HT1080 (cell line): ENCODE data around the gene GAB3. TPM values are rescaled to one million over a fixed set of nuclear protein-coding genes. Genes with fewer than 3 reads are reported as not detected.

ENCODE experiments used
- DNase-seq: peaks from one replicate; pipeline ENCODE4 v3.0.0-alpha.2; 2015; ENCODE audit warnings: low read depth
- polyA plus RNA-seq, 2 experiments: library from polyadenylated mRNA; depleted of rRNA; stranded (reverse); fragments of >200 nt; gene quantifications; 2 replicates each; pipeline ENCODE4 v1.2.3, GENCODE V29; 2015
- total RNA-seq: library from RNA; depleted of rRNA; stranded (reverse); fragments of >200 nt; shearing (Covaris generic); gene quantifications from 2 replicates; pipeline ENCODE4 v1.2.3, GENCODE V29; 2014; rRNA removed

The GAB3 gene, protein sequence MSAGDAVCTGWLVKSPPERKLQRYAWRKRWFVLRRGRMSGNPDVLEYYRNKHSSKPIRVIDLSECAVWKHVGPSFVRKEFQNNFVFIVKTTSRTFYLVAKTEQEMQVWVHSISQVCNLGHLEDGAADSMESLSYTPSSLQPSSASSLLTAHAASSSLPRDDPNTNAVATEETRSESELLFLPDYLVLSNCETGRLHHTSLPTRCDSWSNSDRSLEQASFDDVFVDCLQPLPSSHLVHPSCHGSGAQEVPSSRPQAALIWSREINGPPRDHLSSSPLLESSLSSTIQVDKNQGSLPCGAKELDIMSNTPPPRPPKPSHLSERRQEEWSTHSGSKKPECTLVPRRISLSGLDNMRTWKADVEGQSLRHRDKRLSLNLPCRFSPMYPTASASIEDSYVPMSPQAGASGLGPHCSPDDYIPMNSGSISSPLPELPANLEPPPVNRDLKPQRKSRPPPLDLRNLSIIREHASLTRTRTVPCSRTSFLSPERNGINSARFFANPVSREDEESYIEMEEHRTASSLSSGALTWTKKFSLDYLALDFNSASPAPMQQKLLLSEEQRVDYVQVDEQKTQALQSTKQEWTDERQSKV
- 6.9 and 17.5 TPM in 2 replicates for total RNA-seq
- 5.1 and 14.1 TPM in 2 replicates for polyA plus RNA-seq (2015; cell fraction: cytosol; rRNA removed)
- 4.7 and 6.3 TPM in 2 replicates for polyA plus RNA-seq (2015; cell fraction: nucleus; rRNA removed)

DNA sequence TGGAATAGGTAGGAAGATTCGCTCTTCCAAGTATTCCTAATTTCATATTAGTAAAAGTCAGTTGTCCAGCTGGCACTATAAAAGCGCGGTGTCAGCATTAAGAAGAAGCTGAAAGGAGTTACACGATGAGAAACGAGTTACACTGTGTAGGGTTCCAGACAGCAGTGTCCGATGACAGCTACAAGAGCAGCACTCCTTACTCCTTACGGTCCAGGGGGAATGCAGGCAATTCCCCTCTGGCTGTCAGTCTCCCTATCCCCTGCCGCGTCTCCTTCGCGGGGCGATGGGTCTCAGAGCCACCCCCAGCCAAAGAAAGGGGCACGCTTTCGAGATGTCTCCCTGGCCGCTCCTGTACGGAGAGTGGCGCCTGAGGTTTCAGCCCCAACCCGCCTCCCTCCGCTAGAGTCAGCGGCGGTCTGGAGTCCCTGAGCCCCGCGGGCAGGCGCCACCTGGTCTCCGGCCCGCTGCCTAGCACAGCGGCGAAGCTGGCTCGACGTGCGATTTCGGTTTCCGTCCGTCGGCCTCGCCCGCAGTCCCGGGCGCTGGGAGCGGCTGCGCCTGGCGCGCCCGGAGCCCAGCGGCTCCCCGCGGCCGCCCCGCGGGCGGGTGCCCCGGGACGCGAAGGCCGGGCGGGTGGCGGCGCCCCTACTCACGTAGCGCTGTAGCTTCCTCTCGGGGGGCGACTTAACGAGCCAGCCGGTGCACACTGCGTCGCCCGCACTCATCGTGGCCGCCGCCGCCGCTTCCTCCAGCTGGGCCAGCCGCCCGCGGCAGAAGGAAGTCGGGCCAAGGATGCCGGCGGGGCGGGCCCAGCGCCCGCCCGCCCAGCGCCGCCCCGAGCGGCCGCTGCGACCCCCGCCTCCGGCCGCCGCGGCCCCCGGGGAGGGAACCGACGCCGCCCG is at the start of gene GAB3:
GAB3 (minus strand) TSS at position 777 of the 902 bp plus-strand sequence; CDS start at position 725, 52 bp downstream.
- DNase-seq, result no peak

DNA sequence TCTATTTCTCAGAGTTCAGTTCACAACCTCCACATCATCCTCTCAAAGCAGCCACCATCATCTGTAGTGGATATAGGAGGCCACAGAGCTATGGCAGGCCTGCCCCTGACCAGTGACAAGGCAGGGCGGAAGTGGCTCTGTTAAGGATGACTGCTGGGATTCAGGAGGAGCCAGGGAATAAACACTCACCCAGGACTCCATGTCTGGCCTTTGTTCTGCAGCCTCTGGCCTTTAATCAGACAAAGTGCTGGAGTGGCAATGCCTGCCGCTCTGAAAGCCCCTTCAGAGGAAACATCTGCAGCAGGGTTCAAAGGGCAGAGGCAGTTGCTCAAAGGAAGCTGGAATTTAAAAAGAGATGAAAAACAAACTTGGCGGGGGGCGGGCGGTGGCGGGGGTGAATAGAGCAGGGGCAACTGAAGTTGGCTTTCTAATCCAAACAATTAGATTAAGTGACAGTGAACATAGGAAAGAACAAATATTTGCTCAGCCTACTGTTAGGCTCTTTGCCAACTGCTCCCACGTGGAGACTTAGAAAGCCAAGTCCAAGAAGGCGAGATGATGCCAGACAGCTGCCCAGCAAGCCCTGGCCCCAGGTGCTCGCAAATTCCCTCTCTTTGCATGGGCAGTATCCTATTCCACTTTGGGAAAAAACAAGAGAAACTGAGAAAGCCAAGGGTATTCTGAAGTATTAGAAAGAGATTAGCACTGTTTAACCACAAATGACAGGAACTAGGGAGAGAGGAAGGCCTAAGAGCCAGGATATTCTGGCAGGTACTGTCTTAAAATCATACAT is 48.9 kb upstream of the GAB3 start:
- no peak for DNase-seq

DNA sequence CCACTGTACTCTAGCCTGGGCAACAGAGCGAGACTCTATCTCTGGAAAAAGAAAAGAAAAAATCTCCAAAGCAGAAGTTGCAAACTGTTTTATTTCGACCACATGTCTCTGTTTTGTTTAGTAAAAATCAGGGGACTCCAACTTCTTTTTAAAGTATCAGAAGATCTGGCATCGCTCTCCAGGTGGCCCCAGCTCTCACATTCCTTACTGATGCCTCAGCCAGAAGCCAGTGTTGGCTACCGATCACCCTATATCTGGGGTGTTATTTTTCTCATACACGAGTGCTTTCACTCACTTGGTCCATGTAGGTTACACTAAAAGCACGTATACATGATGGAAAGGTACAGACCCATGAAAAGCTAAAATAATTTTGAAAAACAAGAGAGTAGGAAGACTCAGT is 46.1 kb upstream of the GAB3 start:
- peak; percentile 29 for DNase-seq

DNA sequence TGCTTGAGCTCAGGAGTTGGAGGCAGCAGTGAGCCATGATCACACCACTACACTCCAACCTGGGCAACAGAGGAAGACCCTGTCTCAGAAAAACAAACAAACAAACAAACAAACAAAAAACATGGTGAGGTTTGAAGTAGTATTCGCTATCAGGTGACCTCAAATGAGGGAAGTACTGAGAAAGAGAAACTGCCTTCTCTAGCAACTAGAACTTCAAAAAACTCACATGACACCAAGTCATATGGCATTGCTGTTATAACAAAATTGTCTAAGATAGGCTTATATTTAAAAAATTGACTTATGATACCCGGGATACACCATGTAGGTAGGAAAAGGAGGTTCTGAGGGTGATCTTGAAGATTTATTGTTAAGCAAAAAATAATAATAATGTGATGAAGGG is 44.1 kb upstream of the GAB3 start:
- DNase-seq, result no peak

DNA sequence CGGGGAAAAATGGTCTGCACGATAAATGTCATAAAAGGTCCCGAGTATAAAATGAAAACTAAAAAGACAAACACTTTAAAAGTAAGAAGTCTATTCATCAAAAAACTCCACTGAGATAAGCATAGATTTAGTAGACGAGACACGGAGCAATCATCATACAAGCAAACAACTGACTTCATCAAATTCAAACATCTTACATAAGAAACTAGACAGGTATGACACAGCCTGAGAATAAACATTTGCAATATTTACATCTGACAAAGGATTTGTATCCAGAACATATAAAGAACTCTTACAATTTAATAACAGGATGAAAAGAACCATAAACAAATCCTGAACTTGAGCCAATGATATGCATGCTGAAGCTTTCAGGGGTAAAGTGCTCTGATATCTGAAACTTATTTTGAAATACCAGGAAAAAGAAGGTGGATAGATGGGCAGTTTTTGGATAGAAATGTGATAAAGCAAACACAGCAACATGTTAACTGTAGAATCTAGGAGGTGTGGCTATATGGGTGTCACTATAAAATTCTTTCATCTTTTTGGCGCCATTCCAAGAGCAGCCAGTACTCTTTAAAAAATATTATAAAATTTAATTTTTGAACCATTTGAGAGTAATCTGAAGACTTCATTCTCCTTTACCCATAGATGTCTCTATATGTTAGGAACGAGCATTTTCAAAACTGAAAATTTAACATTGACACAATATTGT is 42.4 kb upstream of the GAB3 start:
- no peak for DNase-seq

DNA sequence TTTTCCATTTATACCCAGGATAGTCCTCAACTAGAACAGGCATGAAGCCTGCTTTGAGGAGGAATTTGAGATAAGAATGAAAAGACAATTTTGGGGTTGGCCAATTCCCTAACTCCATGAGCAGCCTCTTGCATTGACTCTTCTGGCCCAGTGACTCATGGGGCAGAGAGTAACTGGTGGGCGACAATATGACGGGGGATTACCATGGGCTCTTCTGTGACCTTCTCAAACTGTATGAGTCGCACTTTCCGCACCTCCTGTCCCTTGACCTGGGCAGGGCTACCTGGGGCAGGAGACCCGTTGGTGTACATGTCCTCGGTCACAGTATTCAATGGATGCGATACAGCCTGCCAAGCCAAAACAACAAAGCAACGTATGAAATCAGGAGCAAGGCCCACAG is 41.1 kb upstream of the GAB3 start:
- DNase-seq, result no peak

DNA sequence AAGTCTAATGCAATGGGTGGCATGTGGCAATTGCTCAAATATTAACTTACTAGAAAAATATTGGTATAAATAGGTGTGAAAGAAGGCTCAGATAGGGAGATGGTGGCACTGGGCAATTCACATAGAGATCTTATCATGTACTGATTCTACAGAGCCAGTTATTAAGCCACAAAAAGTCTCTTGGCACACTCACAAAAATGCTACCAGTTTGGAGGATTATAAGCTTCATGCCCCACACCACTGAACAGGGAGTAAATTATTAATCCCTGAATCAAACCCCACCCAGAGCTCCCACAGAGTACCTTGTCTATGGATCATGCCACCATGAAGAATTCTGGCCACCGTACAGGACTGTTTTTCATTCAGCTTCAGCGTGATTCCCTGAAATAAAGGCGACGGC is 40.6 kb upstream of the GAB3 start:
- DNase-seq, result no peak

DNA sequence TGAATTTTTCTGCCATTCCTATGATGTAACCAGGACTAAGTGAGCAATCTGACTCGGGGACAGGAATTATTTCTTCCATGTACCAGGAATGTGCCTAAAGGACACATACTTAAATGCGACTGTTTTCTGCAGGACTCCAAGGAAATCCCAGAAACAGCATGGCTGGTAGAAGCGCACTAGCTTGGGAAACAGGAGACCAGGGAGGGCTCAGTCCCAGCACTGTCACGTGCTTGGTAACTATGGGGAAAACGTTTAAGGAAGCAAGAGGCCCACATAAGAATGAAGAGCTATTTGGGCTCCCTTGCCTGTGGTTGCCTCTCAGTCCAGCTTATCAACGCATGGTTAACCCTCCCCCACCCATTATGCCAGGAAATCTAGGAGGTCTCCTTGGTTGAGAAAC is 34.8 kb upstream of the GAB3 start:
- no peak for DNase-seq

DNA sequence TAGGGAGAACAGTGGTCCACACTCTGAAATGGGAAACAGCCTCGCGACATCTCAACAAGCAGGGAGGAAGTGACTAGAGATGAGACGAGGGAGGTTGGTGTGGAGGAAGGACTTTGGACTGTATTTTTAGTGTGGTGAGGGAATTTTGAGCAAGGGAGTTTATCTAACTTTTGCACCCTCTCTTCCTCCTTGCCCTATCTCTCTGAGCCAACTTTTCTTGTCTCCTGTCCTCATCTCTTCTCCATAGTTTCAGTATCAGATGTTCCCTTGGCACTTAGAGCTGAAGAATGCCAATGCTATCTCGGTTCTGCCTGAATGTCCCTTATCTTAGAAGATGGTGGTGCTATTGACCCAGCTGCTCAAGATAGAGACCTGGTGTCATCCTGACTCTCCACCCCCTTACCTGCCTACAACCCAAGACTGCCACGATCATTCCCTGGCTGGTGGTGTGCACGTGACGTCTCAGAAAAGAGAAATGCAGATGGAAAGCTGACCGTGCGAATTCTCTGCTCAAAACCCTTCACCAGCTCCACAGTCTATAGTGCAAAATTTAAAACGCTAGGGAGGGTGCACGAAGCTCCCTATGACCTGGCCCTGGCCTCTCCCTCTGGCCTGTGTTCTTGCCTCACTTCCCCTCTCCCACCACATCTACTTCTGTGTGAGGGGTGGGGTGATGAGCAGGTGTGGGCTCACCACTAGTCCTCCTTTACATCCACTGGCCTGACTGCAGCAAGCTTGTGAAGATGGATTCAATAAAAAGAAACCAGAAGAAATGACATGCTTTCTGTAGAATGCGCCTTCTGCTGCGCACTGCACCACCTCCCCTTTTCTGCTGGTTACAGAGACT is 33.5 kb upstream of the GAB3 start:
- no peak for DNase-seq

DNA sequence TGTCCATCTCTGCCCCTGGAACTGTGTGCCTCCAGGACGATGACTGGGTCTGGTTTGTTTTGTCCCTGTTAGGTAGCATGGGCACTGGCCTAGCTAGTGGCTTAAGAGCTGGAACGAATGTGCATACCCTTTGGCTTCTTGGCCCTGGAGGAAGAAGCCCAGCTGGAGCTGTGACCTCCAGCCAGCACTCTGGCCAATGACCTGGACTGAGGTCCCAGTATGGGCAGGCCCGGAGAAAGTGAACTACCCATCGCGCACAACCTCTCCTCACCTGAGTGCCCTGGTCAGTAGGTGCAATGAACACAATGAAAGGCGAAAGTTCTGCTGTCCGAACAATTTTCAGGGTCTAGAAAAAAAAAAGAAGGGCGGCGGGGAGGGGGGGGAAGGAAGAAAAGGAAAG is 30.1 kb upstream of the GAB3 start:
- no peak for DNase-seq

DNA sequence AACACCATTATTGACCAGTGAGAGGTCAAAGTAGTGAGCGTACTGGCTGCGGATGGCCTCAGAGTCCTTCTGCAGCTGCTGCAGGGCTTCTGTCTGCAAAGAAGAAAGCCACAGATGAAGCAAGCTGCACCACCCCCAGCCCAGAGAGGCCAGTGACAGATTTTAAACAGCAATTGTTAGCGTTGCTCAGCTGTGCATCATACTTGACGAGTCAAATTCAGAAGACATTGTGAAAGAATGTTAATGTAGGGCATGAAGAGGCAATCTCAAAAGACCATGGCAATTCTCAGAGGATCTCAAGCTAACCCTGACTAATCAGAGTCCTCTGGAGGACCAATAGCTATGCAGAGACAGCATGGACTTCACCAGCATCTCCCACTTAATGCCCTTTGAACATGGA is 28.4 kb upstream of the GAB3 start:
- no peak for DNase-seq

DNA sequence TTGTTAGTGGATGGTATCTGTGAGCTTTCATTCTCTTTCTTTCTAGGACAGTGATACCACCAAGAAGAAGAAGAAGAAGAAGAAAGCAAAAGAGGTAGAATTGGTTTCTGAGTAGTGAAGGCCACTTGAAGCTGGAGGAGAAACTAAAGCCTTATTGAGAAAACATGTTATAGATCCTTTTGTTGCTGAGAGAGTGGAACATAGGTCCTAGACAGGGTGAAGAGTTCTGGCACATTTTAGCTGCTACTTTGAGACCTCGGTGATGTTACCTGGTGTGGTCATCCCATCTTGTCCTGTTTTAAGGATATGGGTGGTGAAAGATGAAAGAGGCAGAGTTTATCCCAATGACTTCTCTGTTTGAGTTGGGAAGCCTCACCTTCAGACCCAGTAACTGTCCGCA is 25.9 kb upstream of the GAB3 start:
- DNase-seq, result no peak

DNA sequence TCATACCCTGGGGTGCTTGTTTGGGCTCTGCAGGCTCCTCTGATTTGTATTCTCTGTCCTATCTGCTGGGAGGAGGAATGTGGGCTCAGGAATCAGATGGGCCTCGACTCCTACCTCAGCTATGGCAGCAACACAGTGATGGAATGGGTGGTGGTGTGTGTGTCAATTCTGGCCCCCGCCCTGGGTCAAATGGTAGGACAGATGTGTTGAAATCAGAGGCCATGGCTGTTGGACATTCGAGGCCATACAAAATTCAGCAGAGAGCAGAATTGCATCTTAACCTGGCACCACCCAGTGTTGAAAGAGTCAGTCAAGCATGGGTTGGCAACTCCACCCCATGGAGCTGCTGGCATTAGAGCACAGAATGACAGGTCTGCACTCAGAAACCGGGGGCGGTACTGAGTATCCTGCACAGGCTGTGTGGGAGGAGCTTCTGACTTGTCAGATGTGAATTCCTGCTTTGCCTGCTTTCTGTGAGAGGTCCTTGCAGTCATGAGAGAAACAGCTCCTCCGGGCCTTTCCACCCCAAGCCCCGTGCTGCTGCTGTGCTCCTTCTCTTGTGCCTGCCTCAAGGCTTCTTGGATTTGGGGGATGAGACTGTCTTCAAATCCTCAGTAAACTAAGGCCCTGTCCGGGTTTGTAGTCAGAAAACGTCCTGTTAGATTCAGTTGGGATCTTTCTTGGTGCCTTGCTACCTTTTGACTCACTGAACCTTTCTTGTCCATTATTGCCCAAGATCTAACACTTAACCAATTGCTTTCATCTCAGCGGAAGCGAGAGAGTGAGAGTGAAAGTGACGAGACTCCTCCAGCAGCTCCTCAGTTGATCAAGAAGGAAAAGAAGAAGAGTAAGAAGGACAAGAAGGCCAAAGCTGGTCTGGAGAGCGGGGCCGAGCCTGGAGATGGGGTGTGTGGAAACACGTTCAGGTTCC is 24.8 kb upstream of the GAB3 start:
- DNase-seq, result no peak

DNA sequence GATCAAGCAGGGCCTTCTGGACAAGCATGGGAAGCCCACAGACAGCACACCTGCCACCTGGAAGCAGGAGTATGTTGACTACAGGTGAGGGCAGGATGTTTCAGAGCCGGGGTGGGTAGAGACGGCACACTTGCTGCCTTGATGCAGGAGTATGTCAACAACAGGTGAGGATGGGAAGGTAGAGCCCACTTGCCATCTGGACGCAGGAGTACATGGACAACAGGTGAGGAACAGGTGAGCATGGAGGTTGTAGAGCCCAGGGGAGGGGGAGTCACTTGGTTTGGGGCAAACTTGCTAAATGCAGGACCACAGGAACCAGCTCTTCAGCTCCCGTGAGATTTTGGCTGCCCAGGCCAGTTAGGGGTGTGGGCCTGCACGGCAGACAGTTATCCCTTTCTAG is 23.7 kb upstream of the GAB3 start:
- DNase-seq, result no peak

DNA sequence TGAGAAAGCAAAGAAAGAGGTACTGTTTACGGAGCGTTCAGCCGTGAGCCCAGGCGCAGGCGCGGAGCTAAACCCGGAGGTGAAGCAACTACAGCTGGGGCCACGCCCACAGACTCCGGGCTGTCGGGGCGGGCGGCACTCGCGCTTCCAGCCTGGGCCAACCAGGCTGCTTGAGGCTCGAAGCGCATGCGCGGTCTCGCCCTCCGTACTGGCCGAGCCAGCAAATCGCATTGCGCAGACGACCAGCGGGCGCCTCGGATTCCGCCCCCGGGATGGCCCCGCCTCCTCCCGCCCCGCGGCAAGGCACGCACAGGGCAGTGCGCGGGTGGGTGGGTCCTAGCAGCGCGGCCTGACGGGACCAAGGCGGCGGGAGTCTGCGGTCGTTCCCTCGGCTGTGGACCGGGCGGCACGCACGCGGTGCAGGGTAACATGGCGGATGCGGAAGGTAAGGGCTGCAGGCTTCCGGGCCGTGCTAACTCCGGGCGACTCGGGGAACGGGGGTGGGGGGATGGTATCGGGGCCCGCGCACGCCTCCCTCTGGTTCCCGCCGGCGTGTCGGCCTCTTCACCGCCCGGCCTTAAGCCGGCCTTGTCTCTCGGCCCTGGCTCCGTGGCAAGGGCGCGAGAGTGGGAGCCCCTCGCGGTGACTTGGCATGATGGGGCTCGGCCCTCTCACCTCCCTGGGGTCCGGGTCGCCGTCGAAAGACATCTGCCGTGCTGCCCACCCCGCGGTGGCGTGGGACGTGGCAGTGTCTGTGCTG is 11.8 kb upstream of the GAB3 start, which contains the start of gene DKC1:
DKC1 (plus strand) TSS at position 328 of the 760 bp plus-strand sequence; CDS start at position 430, 102 bp downstream.
- DNase-seq, result peak; percentile 94

DNA sequence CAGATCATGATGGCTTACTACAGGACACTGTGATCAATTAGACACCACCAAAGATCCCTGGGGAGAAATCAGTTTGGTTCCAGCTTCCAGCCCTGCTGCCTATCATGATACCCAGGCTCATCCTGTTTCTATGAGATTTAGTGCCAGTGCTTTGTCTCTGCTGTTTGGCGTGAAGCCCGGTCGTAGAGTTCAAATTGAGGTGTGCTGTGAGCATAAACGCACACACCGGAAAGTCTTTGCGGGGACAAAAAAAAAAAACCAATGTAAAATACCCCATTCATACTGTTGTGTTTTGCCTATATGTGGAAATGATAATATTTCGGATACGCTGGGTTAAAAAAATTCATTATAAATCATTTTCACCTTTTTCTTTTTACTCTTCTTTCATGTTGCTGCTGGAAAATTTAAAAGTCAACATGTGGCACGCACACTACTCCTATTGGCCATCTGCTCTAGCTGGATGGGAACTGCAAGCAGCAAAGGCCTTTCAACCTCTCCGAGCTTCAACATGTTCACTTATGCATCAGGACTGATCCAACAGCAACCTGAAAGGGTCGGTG is 11.2 kb upstream of the GAB3 start:
- no peak for DNase-seq

DNA sequence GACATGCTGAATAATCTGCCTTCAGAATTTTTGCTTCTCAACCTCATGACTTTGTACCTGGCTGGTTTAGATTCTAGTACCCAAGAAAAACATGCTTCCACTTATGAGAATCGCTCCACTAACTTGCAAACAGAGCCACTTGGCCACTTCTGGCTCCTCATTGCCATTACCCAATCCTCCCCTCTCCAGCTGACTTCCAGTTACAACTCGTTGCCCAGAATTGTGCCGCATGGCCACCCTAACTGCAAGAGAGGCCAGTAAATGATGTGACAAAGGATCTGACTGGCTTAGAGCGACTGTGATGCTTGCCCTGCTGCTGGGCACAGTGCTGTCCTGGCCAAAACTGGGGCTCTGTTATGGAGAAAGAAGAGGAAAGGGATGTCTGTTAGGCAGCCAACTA is 7.8 kb upstream of the GAB3 start:
- DNase-seq, result no peak
